Esophagus (tissue), 2 donors: Measurements from ENCODE around the gene AHCYL1. TPM values are rescaled to one million over a fixed set of nuclear protein-coding genes. Genes with fewer than 3 reads are reported as not detected.

Experiments used
- H3K27ac ChIP-seq, 2 donors: one replicate each; pipeline ENCODE4 v1.5.1; 2013; ENCODE audit warnings: low read depth in 2 of 2, mild to moderate bottlenecking in 2 of 2, inconsistent platforms in 1 of 2, low read length in 1 of 2, moderate library complexity in 1 of 2
- H3K27me3 ChIP-seq, 2 donors: one replicate each; pipeline ENCODE4 v1.6.1; 2013; ENCODE audit warnings: low read length in 2 of 2, control low read depth in 1 of 2, mild to moderate bottlenecking in 1 of 2; ENCODE audit not compliant: insufficient read depth in 2 of 2, control insufficient read depth in 1 of 2
- H3K36me3 ChIP-seq, 2 donors: one replicate each; pipeline ENCODE4 v1.6.1; 2013; ENCODE audit warnings: low read length in 1 of 2; ENCODE audit not compliant: control insufficient read depth in 2 of 2, insufficient read depth in 2 of 2
- H3K4me1 ChIP-seq, 2 donors: one replicate each; pipeline ENCODE4 v1.6.1; 2013; ENCODE audit warnings: low read length in 1 of 2; ENCODE audit not compliant: control insufficient read depth in 2 of 2, insufficient read depth in 2 of 2
- H3K4me3 ChIP-seq, 2 donors: one replicate each; pipeline ENCODE4 v1.5.1; 2013; ENCODE audit warnings: low read length in 2 of 2, mild to moderate bottlenecking in 2 of 2, low read depth in 1 of 2, moderate library complexity in 1 of 2
- H3K9me3 ChIP-seq, 2 donors: one replicate each; pipeline ENCODE4 v1.6.1; 2013; ENCODE audit warnings: mild to moderate bottlenecking in 2 of 2, low read depth in 1 of 2, low read length in 1 of 2, moderate library complexity in 1 of 2; ENCODE audit not compliant: control insufficient read depth in 2 of 2, insufficient read depth in 1 of 2
- whole genome bisulfite sequencing, 2 donors: extraction: QIAGEN DNeasy Blood & Tissue Kit; methylation state at CpG; one replicate each; pipeline ENCODE4 v1.1.7; 2013; 5-methylcytosine and 5-hydroxymethylcytosine counted together
- polyA plus RNA-seq, 2 donors: library from polyadenylated mRNA; stranded (reverse); fragments of 200-250 nt; gene quantifications; one replicate each; pipeline ENCODE4 v1.2.3, GENCODE V29; 2013
- donor health status: healthy with polysubstance abuse.
- donor health status: Bipolar disorder and iron deficiency.

The AHCYL1 gene
- polyA plus RNA-seq, 2 donors = 22.6 to 34.7 TPM

DNA sequence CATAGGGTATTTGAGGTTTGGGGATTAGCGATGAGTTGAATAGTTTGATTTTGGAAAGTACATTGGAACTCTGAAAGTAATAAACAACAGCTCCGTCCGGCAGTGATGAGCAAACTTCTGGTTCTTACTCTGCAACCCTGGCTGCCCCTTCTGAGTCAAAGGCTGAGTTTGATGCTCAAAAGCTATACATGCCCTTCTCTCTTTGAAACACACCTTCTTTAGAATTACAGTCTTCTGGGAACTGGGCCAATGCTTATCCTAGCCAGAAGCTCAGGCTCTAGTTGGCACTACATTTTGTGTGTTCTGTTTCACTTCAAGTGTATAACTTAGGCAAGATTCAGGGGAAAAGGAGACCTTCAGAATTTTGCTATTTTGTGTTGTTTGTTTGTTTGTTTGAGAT, 9.3 kb downstream of the AHCYL1 start:
- H3K36me3 ChIP-seq = peaks cover 0 to 2% of the 10 kb centered on the region in 2 donors
- no peaks in the 10 kb centered on the region for H3K27me3 ChIP-seq
- WGBS, 2 donors = 35 to 37% methylated on average over 3 of the region's 3 CpGs
- H3K9me3 ChIP-seq = no peaks in the 10 kb centered on the region
- peak overlapping the region; percentile 18 to 21 for H3K27ac ChIP-seq
- H3K4me3 ChIP-seq = no peak overlapping the region
- H3K4me1 ChIP-seq = peaks cover 0 to 2% of the 10 kb centered on the region in 2 donors

DNA sequence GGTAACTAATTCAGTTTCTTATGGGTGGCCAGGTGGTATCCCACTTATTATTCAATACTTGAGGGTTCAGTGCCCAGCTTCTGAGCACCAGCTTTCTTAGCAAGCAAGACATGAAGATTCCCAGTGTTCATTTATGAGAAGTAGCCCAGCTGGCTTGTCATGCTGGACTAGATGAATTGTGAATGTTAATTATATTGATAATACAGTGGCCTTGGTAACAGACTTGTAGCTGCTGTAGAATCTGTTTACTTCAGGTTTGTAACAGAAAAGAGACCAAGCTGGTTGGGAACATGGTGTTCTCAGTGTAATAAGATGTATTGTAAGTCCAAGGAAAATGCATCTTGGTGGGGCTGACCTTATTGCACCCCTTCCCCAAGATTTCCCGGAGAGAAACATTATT, 10.1 kb downstream of the AHCYL1 start:
- H3K27me3 ChIP-seq = no peaks in the 10 kb centered on the region
- H3K4me3 ChIP-seq = no peak overlapping the region
- WGBS, 2 donors = 36 to 59% methylated on average over 1 of the region's 1 CpG
- H3K9me3 ChIP-seq = no peaks in the 10 kb centered on the region
- H3K4me1 ChIP-seq = peaks cover 0 to 2% of the 10 kb centered on the region in 2 donors
- H3K27ac ChIP-seq = no peak overlapping the region
- H3K36me3 ChIP-seq = peaks cover 0 to 2% of the 10 kb centered on the region in 2 donors

DNA sequence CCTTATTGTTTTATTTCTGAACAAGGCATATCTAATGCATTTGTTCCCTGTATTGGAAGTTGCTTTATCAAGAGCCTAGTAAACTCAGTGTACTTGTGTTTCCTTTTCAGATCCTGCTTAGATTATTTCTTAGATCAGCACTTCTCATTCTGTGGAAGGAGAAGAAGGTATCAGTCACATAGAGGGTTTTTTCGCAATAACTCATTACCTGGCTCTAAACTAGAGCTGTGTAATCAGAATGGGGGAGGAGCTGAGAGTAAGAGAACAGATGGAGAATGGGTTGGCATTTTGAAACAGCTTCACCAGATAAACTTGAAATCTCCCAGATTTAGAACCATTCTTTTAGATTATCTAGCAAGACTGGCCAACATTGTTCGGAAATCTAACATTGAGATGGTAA, 11.0 kb downstream of the AHCYL1 start:
- H3K27ac ChIP-seq = no peak overlapping the region
- no peak overlapping the region for H3K4me3 ChIP-seq
- H3K36me3 ChIP-seq = peaks cover 0 to 2% of the 10 kb centered on the region in 2 donors
- peaks cover 0 to 2% of the 10 kb centered on the region in 2 donors for H3K4me1 ChIP-seq
- no peaks in the 10 kb centered on the region for H3K27me3 ChIP-seq
- WGBS, 2 donors = 89 to 90% methylated on average over 2 of the region's 2 CpGs
- no peaks in the 10 kb centered on the region for H3K9me3 ChIP-seq

DNA sequence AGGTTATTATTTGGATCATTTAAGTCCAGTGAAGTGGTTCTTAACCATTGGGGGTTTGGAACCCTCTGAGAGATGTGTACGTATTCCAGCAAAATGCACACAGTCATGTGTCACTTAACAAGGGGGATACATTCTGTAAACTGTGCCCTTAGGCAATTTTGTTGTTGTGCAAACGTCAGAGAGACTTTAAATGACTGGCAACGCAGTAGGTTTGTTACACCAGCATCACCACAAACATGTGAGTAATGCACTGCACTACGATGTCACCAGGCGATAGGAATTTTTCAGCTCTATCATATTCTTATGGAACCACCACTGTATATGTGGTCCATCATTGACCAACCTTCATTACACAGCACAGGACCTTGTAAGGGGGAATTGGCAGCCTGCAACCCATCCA, 11.9 kb downstream of the AHCYL1 start:
- H3K27me3 ChIP-seq = no peaks in the 10 kb centered on the region
- 84 to 87% methylated on average over 5 of the region's 5 CpGs for WGBS, 2 donors
- no peaks in the 10 kb centered on the region for H3K9me3 ChIP-seq
- no peak overlapping the region for H3K27ac ChIP-seq
- H3K4me1 ChIP-seq = peaks cover 0 to under 1% of the 10 kb centered on the region in 2 donors
- H3K4me3 ChIP-seq = no peak overlapping the region
- H3K36me3 ChIP-seq = peaks cover 0 to 2% of the 10 kb centered on the region in 2 donors

DNA sequence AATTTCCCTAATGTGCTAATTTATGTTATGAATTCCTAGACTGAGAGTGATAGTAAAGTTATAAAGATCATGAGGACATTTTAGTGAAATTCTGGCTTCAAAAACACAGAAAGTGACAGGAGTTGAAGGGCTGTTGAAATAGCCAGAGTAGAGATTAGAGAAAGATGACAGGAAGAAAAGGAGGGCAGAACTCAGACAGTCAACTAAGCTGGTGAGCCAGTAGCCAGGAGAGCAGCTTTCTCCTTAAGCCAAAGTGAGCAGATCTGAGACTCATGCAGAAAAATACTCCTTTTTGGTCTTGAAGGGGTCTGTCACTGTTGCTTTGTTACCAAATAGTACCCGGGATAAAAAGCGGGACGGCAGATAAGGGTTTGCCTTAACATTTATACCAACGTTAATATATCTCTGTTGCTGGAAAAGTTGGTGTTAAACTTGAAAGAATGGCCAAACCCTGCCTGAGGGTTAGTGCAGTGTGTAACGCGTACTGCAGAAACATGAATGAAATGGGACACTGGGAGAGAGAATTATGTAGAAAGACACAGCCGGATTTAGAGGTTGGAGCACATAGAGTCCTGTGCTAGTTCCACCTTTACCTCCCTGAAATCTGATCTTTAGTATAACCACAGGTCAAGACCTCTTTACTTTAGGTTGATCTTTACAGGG, 12.8 kb downstream of the AHCYL1 start:
- Histone ChIP-seq H3K4me1 (no peaks in the 10 kb centered on the region), H3K4me3 (no peak overlapping the region)

DNA sequence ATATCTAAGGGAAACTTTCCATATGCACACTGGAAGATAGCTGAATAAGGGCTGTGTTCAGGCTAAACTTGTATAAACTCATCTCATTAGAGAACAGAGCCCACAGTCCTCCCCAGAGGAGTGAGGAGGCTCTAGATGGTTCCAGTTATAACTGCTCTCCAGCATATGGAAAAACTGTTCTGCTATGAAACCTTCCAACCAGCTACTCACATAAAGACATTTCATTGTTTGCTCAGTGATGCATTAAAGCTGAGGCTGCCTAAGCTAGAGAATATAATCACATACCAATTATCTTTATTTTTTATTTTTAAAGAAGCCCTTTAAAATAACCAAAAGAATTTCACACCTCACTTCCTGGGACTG, 13.3 kb downstream of the AHCYL1 start:
- no peak overlapping the region for H3K27ac ChIP-seq
- H3K9me3 ChIP-seq = no peaks in the 10 kb centered on the region
- H3K4me1 ChIP-seq = no peaks in the 10 kb centered on the region
- H3K36me3 ChIP-seq = peaks cover 0 to under 1% of the 10 kb centered on the region in 2 donors
- H3K4me3 ChIP-seq = no peak overlapping the region
- no peaks in the 10 kb centered on the region for H3K27me3 ChIP-seq

More for the DNA sequence above, 12.8 kb downstream of the AHCYL1 start:
- Histone ChIP-seq H3K27ac (no peak overlapping the region), H3K9me3 (no peaks in the 10 kb centered on the region), H3K36me3 (peaks cover 0 to 2% of the 10 kb centered on the region in 2 donors), H3K27me3 (no peaks in the 10 kb centered on the region)
- 58 to 63% methylated on average over 7 of the region's 7 CpGs for WGBS, 2 donors

DNA sequence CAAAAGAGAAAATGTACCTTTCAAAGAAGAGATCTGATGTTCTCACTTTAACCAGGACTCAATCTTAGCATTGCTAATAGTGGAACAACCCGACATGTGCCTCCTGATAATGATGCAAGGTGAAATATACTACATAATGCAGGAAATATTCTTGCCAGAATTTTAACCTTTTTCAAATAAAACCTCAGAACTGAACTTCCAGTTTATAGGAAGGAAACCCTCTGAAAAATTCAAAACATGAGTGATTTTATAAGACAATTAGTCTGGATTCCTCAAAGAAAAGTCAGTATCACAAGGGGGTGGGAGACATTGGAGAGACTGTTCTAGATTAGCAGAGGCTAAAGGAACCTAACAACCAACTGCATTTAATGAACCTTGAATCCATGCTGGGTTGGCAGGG, 18.1 kb downstream of the AHCYL1 start:
- no peak overlapping the region for H3K27ac ChIP-seq
- 90 to 92% methylated on average over 1 of the region's 1 CpG for WGBS, 2 donors
- no peak overlapping the region for H3K4me3 ChIP-seq
- H3K36me3 ChIP-seq = no peaks in the 10 kb centered on the region
- no peaks in the 10 kb centered on the region for H3K27me3 ChIP-seq
- H3K4me1 ChIP-seq = no peaks in the 10 kb centered on the region
- H3K9me3 ChIP-seq = no peaks in the 10 kb centered on the region

DNA sequence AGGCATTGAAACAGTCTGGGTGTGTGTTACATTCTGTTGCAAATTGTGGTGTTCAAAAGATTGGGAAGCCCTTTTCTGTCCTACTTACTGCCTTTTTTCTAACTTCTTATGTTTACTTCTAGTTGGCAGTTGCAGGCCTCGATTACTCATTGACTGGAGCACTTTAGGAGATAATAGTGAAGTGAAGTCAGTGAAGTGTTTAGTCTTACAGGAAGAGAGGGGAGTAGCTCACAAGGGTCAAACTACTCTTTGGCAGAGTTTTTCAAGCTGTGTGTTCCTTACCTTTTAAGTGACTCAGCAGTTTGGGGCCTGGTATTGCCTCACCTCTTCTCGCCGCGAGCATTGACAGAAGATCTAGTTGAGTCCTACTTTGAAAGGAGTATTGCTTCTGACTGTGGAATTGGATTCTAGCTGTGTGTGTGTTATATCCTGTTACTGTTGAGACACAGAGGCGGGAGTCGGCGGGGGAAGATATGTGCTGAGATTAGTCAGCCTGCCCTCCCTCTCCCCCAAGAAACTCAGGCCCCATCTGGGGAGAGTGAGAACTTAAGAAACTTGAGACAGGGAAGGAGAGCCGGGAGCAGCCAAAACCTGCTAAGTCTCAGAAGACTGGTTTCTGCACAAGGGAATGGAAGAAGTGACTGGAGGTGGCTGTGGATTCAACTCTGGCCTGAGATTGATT, 19.3 kb downstream of the AHCYL1 start:
- Histone ChIP-seq H3K27me3 (no peaks in the 10 kb centered on the region), H3K4me1 (no peaks in the 10 kb centered on the region), H3K9me3 (no peaks in the 10 kb centered on the region), H3K4me3 (peak overlapping the region in 1 of 2 donors; percentile 26), H3K36me3 (peaks cover 0 to under 1% of the 10 kb centered on the region in 2 donors), H3K27ac (peak overlapping the region; percentile 82 to 87)
- WGBS, 2 donors = 10 to 11% methylated on average over 8 of the region's 8 CpGs

DNA sequence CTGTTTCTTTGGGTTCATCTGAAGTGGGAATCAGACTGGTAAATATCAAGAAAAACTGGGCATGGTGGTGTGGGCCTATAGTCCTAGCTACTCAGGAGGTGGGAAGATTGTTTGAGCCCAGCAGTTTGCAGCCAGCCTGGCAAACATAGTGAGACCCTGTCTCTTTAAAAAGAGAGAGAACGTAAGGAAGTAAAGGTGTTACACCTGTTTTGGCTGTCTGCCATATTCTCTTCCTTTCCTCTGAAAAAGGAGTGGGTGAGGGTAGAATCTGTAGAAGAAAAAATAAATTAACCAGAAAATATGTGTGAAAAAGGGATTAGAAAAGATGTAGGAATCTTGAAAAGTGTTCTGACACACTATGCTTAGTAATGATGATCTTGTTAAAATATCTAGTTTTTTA, 20.0 kb downstream of the AHCYL1 start:
- Histone ChIP-seq H3K27me3 (no peaks in the 10 kb centered on the region), H3K36me3 (peaks cover 0 to 4% of the 10 kb centered on the region in 2 donors), H3K27ac (peak overlapping the region; percentile 82 to 83), H3K9me3 (no peaks in the 10 kb centered on the region), H3K4me1 (no peaks in the 10 kb centered on the region), H3K4me3 (peak overlapping the region in 1 of 2 donors; percentile 26)
- 29 to 38% methylated on average over 1 of the region's 1 CpG for WGBS, 2 donors

DNA sequence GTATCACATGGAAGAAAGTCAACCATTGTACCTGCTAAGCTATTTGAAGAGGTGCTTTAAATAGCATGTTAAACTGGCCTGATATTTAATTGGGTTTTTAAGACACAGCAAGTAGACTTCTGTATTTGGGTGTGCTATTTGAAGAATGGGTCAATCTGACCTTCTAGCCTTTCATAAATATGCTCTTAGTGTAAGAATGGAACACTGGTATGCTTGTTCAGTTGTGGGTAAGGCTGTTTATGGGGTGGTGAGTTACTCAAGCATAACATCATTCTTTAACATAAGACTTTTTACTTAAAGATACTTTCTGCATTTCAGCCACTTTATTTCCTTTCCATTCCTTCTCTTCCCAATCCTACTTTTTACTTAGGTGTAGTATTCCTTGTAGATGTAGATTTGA, 21.4 kb downstream of the AHCYL1 start:
- Histone ChIP-seq H3K4me1 (no peaks in the 10 kb centered on the region), H3K4me3 (no peak overlapping the region), H3K9me3 (no peaks in the 10 kb centered on the region), H3K27ac (no peak overlapping the region), H3K27me3 (no peaks in the 10 kb centered on the region), H3K36me3 (peaks cover 0 to 4% of the 10 kb centered on the region in 2 donors)
